ENCODE measurements around the gene PRR5L.

Gene PRR5L

GRCh38 chr11:36395978-36396736, 100.1 kb downstream of the PRR5L start:
- no peak for DNase-seq (ENCODE audit: extremely low spot score)
- TF ChIP-seq FOXM1 (IDR thresholded peaks at IDR 0.05; ENCODE audit: borderline replicate concordance), result no peak
- TF ChIP-seq HDGF (IDR thresholded peaks at IDR 0.05; ENCODE audit: borderline replicate concordance), result no peak
- no peak for TF ChIP-seq SP1 (IDR thresholded peaks at IDR 0.05)
- TF ChIP-seq, protein P1, sequence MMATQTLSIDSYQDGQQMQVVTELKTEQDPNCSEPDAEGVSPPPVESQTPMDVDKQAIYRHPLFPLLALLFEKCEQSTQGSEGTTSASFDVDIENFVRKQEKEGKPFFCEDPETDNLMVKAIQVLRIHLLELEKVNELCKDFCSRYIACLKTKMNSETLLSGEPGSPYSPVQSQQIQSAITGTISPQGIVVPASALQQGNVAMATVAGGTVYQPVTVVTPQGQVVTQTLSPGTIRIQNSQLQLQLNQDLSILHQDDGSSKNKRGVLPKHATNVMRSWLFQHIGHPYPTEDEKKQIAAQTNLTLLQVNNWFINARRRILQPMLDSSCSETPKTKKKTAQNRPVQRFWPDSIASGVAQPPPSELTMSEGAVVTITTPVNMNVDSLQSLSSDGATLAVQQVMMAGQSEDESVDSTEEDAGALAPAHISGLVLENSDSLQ (IDR thresholded peaks at IDR 0.05), result no peak
- TF ChIP-seq ARNT (IDR thresholded peaks at IDR 0.05), result no peak
- TF ChIP-seq FOXA1 (IDR thresholded peaks at IDR 0.05), result no peak
- no peak for TF ChIP-seq FOXK2 (IDR thresholded peaks at IDR 0.05)
- TF ChIP-seq ZNF384 (IDR thresholded peaks at IDR 0.05), result no peak
- POLR2A ChIA-PET, result no interaction called here
- CTCF ChIA-PET, result no interaction called here

DNA sequence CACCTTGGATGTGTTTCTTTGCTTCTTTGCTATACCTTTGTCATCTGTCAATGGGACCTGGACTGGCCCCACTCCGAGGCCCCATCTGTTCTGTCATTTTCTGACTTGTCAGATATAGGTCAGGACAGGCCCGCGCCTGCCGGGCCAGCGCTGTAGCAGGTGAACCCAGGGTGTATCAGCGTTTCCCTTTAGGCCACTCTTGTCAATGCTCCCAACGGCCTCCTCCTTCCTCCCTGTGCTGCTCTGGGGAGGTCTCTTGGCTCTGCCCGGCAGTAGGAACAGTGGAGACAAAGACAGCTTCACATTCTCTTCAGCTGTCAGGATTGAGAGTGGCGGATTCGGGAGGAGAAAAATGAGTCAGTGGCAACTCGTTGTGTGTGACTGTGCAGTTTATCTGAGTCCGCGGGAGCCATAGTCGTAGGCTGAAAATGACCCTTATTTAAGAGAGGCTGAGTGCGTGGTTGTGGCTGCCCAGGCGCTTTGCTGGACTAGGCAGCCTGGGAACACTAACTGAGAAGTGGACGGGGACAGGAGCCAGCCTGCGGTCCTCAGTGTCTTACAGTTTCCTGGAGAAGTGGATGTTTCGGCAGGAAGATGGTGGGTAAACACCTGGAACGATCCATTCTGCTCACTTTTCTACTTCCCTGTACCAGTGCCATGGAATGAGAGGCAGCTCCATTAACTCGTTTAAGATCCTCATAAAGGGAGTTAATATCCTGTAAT, 102.3 kb downstream of the PRR5L start:
- TF ChIP-seq LEF1 (IDR thresholded peaks at IDR 0.05; ENCODE audit: borderline replicate concordance), result no peak
- TF ChIP-seq BHLHE40 (IDR thresholded peaks at IDR 0.05; ENCODE audit: borderline replicate concordance), result no peak
- no peak for TF ChIP-seq L3MBTL2 (conservative IDR thresholded peaks at IDR 0.05)
- TF ChIP-seq TARDBP (IDR thresholded peaks at IDR 0.05), result no peak
- TF ChIP-seq ZNF384 (IDR thresholded peaks at IDR 0.05), result no peak
- TF ChIP-seq, protein P1 (IDR thresholded peaks at IDR 0.05), result no peak
- no peak for TF ChIP-seq FOXM1 (IDR thresholded peaks at IDR 0.05; ENCODE audit: borderline replicate concordance)
- ChIA-PET CTCF (no interaction called here), POLR2A (no interaction called here)
- no peak for DNase-seq (ENCODE audit: extremely low spot score)

DNA sequence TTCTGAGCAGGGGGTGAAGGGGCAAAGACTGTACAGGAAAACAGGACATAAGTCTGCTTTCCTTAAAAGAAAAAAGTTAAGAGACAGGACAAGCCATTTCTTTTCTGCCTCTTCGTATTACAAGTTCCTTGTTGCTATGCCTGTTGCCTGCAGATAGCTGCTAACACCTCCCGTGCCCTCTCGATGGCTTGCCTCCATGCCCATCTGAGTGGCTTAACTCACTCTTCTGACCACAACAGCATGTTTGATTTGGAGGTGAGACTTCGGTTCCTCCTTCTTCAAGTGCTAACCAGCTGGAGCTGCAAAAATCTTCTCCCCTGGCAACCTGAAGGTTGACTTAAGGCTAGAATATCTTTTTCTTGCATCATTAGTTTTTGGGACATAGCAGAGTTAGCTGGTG, 103.1 kb downstream of the PRR5L start:
- CTCF ChIA-PET, result no interaction called here
- no peak for DNase-seq (ENCODE audit: extremely low spot score)
- TF ChIP-seq BHLHE40 (IDR thresholded peaks at IDR 0.05; ENCODE audit: borderline replicate concordance), result no peak
- no peak for TF ChIP-seq NFRKB (IDR thresholded peaks at IDR 0.05)
- TF ChIP-seq ZNF384 (IDR thresholded peaks at IDR 0.05), result no peak
- no peak for TF ChIP-seq SUZ12 (IDR thresholded peaks at IDR 0.05)
- TF ChIP-seq HDGF (IDR thresholded peaks at IDR 0.05; ENCODE audit: borderline replicate concordance), result no peak
- TF ChIP-seq FOXK2 (IDR thresholded peaks at IDR 0.05), result no peak
- TF ChIP-seq LEF1 (IDR thresholded peaks at IDR 0.05; ENCODE audit: borderline replicate concordance), result no peak
- no peak for TF ChIP-seq CTBP1 (IDR thresholded peaks at IDR 0.05; ENCODE audit: borderline replicate concordance)
- no peak for TF ChIP-seq ARNT (IDR thresholded peaks at IDR 0.05)
- TF ChIP-seq FOXM1 (IDR thresholded peaks at IDR 0.05; ENCODE audit: borderline replicate concordance), result no peak
- TF ChIP-seq SP1 (IDR thresholded peaks at IDR 0.05), result no peak
- POLR2A ChIA-PET, result no interaction called here

- CTCF ChIA-PET, result no interaction called here
Observed at GRCh38 chr11:36399745-36400144, 103.7 kb downstream of the PRR5L start.

GRCh38 chr11:36400766-36401455, 104.8 kb downstream of the PRR5L start:
- POLR2A ChIA-PET, result no interaction called here

More at GRCh38 chr11:36399745-36400144, 103.7 kb downstream of the PRR5L start:
- no peak for DNase-seq (ENCODE audit: extremely low spot score)
- no peak for TF ChIP-seq ELF4 (IDR thresholded peaks at IDR 0.05)
- TF ChIP-seq FOXK2 (IDR thresholded peaks at IDR 0.05), result no peak
- no peak for TF ChIP-seq TARDBP (IDR thresholded peaks at IDR 0.05)
- TF ChIP-seq BHLHE40 (IDR thresholded peaks at IDR 0.05; ENCODE audit: borderline replicate concordance), result no peak
- TF ChIP-seq FOXM1 (IDR thresholded peaks at IDR 0.05; ENCODE audit: borderline replicate concordance), result no peak
- no peak for TF ChIP-seq LEF1 (IDR thresholded peaks at IDR 0.05; ENCODE audit: borderline replicate concordance)
- no peak for TF ChIP-seq FOXA1 (IDR thresholded peaks at IDR 0.05)
- no peak for TF ChIP-seq CTBP1 (IDR thresholded peaks at IDR 0.05; ENCODE audit: borderline replicate concordance)
- TF ChIP-seq, protein P1 (IDR thresholded peaks at IDR 0.05), result no peak
- no peak for TF ChIP-seq NFRKB (IDR thresholded peaks at IDR 0.05)
- TF ChIP-seq L3MBTL2 (conservative IDR thresholded peaks at IDR 0.05), result no peak
- TF ChIP-seq ZNF384 (IDR thresholded peaks at IDR 0.05), result no peak
- no peak for TF ChIP-seq ARNT (IDR thresholded peaks at IDR 0.05)
- TF ChIP-seq HDGF (IDR thresholded peaks at IDR 0.05; ENCODE audit: borderline replicate concordance), result no peak
- no peak for TF ChIP-seq SP1 (IDR thresholded peaks at IDR 0.05)
- TF ChIP-seq SUZ12 (IDR thresholded peaks at IDR 0.05), result no peak
- POLR2A ChIA-PET, result no interaction called here

More at GRCh38 chr11:36400766-36401455, 104.8 kb downstream of the PRR5L start:
- no peak for DNase-seq (ENCODE audit: extremely low spot score)
- CTCF ChIA-PET, result no interaction called here
- TF ChIP-seq, protein P1 (IDR thresholded peaks at IDR 0.05), result no peak
- TF ChIP-seq SUZ12 (IDR thresholded peaks at IDR 0.05), result no peak
- no peak for TF ChIP-seq TARDBP (IDR thresholded peaks at IDR 0.05)

Data from HEK293T (cell line).